GM23338 (cell line): ENCODE results near the gene MRPL37. TPM values are rescaled to one million over a fixed set of nuclear protein-coding genes. Genes with fewer than 3 reads are reported as not detected.

Experiments used
- ATAC-seq: fragments of 200-7000 bp; cut with Tn5 transposase; 3 replicates; pipeline ENCODE4 v1.9.1; 2020
- DNase-seq: peaks from one replicate; pipeline ENCODE4 v3.0.0-alpha.2; 2015; ENCODE audit warnings: low spot score
- H2AFZ ChIP-seq: fragments of 200-600 bp; sonication (generic); 2 replicates; pipeline ENCODE4 v1.8.0; 2016; ENCODE audit warnings: antibody characterized with exemption, mild to moderate bottlenecking, moderate library complexity
- H3F3A ChIP-seq: fragments of 200-600 bp; sonication (generic); replicated peaks from 2 replicates; pipeline ENCODE4 v1.8.0; 2017; ENCODE audit warnings: antibody characterized with exemption, mixed run types, low read depth
- H3K27ac ChIP-seq: fragments of 200-600 bp; sonication (generic); 2 replicates; pipeline ENCODE4 v1.6.1; 2016; ENCODE audit warnings: low read depth
- H3K27me3 ChIP-seq: fragments of 200-600 bp; sonication (generic); 2 replicates; pipeline ENCODE4 v1.8.0; 2016; ENCODE audit warnings: mild to moderate bottlenecking, mixed run types, moderate library complexity; ENCODE audit not compliant: insufficient read depth
- H3K36me3 ChIP-seq: fragments of 200-600 bp; sonication (generic); 2 replicates; pipeline ENCODE4 v1.8.0; 2016; ENCODE audit warnings: mild to moderate bottlenecking; ENCODE audit not compliant: insufficient read depth
- H3K4me1 ChIP-seq: fragments of 200-600 bp; sonication (generic); 2 replicates; pipeline ENCODE4 v1.8.0; 2016; ENCODE audit warnings: mild to moderate bottlenecking, moderate library complexity; ENCODE audit not compliant: insufficient read depth
- H3K4me2 ChIP-seq: fragments of 200-600 bp; sonication (generic); 2 replicates; pipeline ENCODE4 v1.7.1; 2017; ENCODE audit warnings: mixed run types
- H3K4me3 ChIP-seq: fragments of 200-600 bp; sonication (generic); 2 replicates; pipeline ENCODE4 v1.6.1; 2016; ENCODE audit warnings: mixed run types
- H3K79me2 ChIP-seq: fragments of 200-600 bp; sonication (generic); replicated peaks from 2 replicates; pipeline ENCODE4 v1.8.0; 2017; ENCODE audit warnings: mild to moderate bottlenecking; ENCODE audit not compliant: insufficient read depth
- H3K9me2 ChIP-seq: fragments of 200-600 bp; sonication (generic); 2 replicates; pipeline ENCODE4 v1.8.0; 2017; ENCODE audit not compliant: insufficient read depth
- H4K20me1 ChIP-seq: fragments of 200-600 bp; sonication (generic); replicated peaks from 2 replicates; pipeline ENCODE4 v1.8.0; 2017; ENCODE audit warnings: mild to moderate bottlenecking; ENCODE audit not compliant: insufficient read depth
- H3K27ac Mint-ChIP-seq: 2 replicates; pipeline ENCODE4 v1.8.0; 2020; ENCODE audit warnings: inconsistent platforms, mild to moderate bottlenecking, moderate library complexity, mixed read lengths
- H3K27me3 Mint-ChIP-seq: 3 replicates; pipeline ENCODE4 v1.8.0; 2022; ENCODE audit warnings: low read depth, mild to moderate bottlenecking, moderate library complexity, mixed read lengths, inconsistent platforms; ENCODE audit not compliant: insufficient read depth, poor library complexity
- H3K36me3 Mint-ChIP-seq: 3 replicates; pipeline ENCODE4 v1.8.0; 2021; ENCODE audit warnings: low read depth, mild to moderate bottlenecking, inconsistent platforms, moderate library complexity, mixed read lengths
- H3K4me1 Mint-ChIP-seq: 3 replicates; pipeline ENCODE4 v1.8.0; 2020; ENCODE audit warnings: mild to moderate bottlenecking, inconsistent platforms, mixed read lengths
- H3K4me3 Mint-ChIP-seq: 3 replicates; pipeline ENCODE4 v1.8.0; 2021; ENCODE audit warnings: moderate library complexity, mild to moderate bottlenecking, inconsistent platforms, mixed read lengths
- H3K9me3 Mint-ChIP-seq: 3 replicates; pipeline ENCODE4 v1.8.0; 2020; ENCODE audit warnings: moderate library complexity, mild to moderate bottlenecking, inconsistent platforms, mixed read lengths
- CREB1 ChIP-seq: fragments of 250-450 bp; sonication (Bioruptor Pico); IDR thresholded peaks from 2 replicates; pipeline ENCODE4 v1.5.0; 2020; ENCODE audit warnings: low read depth, mild to moderate bottlenecking, moderate library complexity
- EZH2 ChIP-seq: fragments of 200-600 bp; sonication (generic); IDR thresholded peaks from one replicate; pipeline ENCODE4 v1.8.0; 2017; ENCODE audit warnings: antibody characterized with exemption, mild to moderate bottlenecking, low read depth; ENCODE audit not compliant: unreplicated experiment
- EZH2phosphoT487 ChIP-seq: fragments of 200-600 bp; sonication (generic); IDR thresholded peaks from one replicate; pipeline ENCODE4 v1.8.1; 2018; ENCODE audit warnings: antibody characterized with exemption; ENCODE audit not compliant: unreplicated experiment
- JUNB ChIP-seq: IDR thresholded peaks from one replicate; pipeline ENCODE4 v1.6.1; 2016; ENCODE audit warnings: antibody characterized with exemption; ENCODE audit not compliant: unreplicated experiment
- NANOG ChIP-seq: IDR thresholded peaks from 2 replicates; pipeline ENCODE4 v1.6.1; 2016; ENCODE audit warnings: antibody characterized with exemption, borderline replicate concordance
- POLR2AphosphoS5 ChIP-seq: IDR thresholded peaks from 2 replicates; pipeline ENCODE4 v1.6.1; 2016; ENCODE audit warnings: antibody characterized with exemption, low read depth
- STAT1 ChIP-seq: IDR thresholded peaks from one replicate; pipeline ENCODE4 v1.6.1; 2016; ENCODE audit warnings: antibody characterized with exemption; ENCODE audit not compliant: unreplicated experiment
- ZNF114 ChIP-seq: fragments of 250-450 bp; sonication (Bioruptor Pico); IDR thresholded peaks from 2 replicates; pipeline ENCODE4 v1.5.0; 2020; ENCODE audit warnings: mild to moderate bottlenecking, moderate library complexity
- ZNF331 ChIP-seq: fragments of 250-450 bp; sonication (Bioruptor Pico); IDR thresholded peaks from 2 replicates; pipeline ENCODE4 v1.5.0; 2020; ENCODE audit warnings: low read depth, mild to moderate bottlenecking, moderate library complexity
- polyA plus RNA-seq: library from polyadenylated mRNA; unstranded; fragments of >200 nt; fragmentation: Nextera tagmentation; extraction: Ambion mirVana; gene quantifications from 2 replicates; pipeline ENCODE4 v1.2.1, GENCODE V29; 2016
- total RNA-seq: library from RNA; depleted of rRNA; stranded (reverse); fragments of >200 nt; shearing (Covaris generic); gene quantifications from 2 replicates; pipeline ENCODE4 v1.2.3, GENCODE V29; 2014
- TF ChIP-seq, protein P1 (sequence below): IDR thresholded peaks from 2 replicates; pipeline ENCODE4 v1.6.1; 2016; ENCODE audit warnings: antibody characterized with exemption
- TF ChIP-seq, protein P2 (sequence below): IDR thresholded peaks from one replicate; pipeline ENCODE4 v1.6.1; 2018; ENCODE audit warnings: antibody characterized with exemption; ENCODE audit not compliant: unreplicated experiment
- TF ChIP-seq, protein P3 (sequence below), 2 experiments: fragments of 200-600 bp in 1 of 2; sonication (generic) in 1 of 2; conservative IDR thresholded peaks; 2 replicates each; pipeline versions ENCODE4 v1.5.1 to v1.6.1; 2016 to 2017; ENCODE audit warnings: antibody characterized with exemption in 2 of 2, low read depth in 2 of 2, mild to moderate bottlenecking in 2 of 2, moderate library complexity in 1 of 2
- TF ChIP-seq, protein P4 (sequence below): fragments of 250-450 bp; sonication (Bioruptor Pico); IDR thresholded peaks from 2 replicates; pipeline ENCODE4 v1.5.0; 2020; ENCODE audit warnings: mild to moderate bottlenecking, moderate library complexity

Gene MRPL37
- total and polyA plus RNA-seq, 2 experiments from 2014 or later, result 130 to 155 TPM

DNA sequence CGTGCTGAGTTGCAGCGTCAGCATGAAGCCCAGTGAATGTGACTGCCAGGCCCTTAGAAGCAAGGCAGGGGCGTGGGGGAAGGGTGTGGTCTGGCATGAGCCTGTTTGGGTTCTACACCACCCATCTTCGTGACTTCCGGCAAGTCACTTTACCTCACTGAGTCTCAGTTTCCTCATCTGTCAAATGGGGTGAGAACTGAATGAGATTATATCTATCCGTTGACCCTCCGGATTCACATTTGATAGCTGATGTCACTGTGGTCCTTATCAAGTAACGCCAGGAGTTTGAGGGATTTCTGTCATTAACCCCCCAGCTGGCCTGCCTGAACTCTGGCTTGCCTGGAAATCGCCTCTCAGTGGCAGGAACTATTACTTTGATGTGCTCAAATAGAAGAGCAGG lies 15.6 kb downstream of the MRPL37 start:
- Histone ChIP-seq H3K36me3 (peaks cover 39% of the 10 kb centered on the region; the same call in 1 of the 2 replicates), H3F3A (no peaks in the 10 kb centered on the region)
- H3K4me3 Mint-ChIP-seq, result no peak overlapping the region

More for the DNA sequence above, 15.6 kb downstream of the MRPL37 start:
- ATAC-seq (no peak), DNase-seq (no peak)
- H3K4me1 ChIP-seq, result no peaks in the 10 kb centered on the region
- no peak overlapping the region for H3K27ac ChIP-seq
- peaks cover 2% of the 10 kb centered on the region for H3K27me3 Mint-ChIP-seq
- H2AFZ ChIP-seq, result no peak overlapping the region
- no peak for TF ChIP-seq JUNB
- TF ChIP-seq EZH2phosphoT487, result no peak
- TF ChIP-seq, protein P1, sequence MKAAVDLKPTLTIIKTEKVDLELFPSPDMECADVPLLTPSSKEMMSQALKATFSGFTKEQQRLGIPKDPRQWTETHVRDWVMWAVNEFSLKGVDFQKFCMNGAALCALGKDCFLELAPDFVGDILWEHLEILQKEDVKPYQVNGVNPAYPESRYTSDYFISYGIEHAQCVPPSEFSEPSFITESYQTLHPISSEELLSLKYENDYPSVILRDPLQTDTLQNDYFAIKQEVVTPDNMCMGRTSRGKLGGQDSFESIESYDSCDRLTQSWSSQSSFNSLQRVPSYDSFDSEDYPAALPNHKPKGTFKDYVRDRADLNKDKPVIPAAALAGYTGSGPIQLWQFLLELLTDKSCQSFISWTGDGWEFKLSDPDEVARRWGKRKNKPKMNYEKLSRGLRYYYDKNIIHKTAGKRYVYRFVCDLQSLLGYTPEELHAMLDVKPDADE, result no peak
- no peak for TF ChIP-seq ZNF114 (CRISPR knock-in tag)
- TF ChIP-seq CREB1 (CRISPR knock-in tag), result no peak
- TF ChIP-seq ZNF331 (CRISPR knock-in tag), result no peak
- TF ChIP-seq POLR2AphosphoS5, result no peak
- TF ChIP-seq NANOG, result no peak
- TF ChIP-seq, protein P2, sequence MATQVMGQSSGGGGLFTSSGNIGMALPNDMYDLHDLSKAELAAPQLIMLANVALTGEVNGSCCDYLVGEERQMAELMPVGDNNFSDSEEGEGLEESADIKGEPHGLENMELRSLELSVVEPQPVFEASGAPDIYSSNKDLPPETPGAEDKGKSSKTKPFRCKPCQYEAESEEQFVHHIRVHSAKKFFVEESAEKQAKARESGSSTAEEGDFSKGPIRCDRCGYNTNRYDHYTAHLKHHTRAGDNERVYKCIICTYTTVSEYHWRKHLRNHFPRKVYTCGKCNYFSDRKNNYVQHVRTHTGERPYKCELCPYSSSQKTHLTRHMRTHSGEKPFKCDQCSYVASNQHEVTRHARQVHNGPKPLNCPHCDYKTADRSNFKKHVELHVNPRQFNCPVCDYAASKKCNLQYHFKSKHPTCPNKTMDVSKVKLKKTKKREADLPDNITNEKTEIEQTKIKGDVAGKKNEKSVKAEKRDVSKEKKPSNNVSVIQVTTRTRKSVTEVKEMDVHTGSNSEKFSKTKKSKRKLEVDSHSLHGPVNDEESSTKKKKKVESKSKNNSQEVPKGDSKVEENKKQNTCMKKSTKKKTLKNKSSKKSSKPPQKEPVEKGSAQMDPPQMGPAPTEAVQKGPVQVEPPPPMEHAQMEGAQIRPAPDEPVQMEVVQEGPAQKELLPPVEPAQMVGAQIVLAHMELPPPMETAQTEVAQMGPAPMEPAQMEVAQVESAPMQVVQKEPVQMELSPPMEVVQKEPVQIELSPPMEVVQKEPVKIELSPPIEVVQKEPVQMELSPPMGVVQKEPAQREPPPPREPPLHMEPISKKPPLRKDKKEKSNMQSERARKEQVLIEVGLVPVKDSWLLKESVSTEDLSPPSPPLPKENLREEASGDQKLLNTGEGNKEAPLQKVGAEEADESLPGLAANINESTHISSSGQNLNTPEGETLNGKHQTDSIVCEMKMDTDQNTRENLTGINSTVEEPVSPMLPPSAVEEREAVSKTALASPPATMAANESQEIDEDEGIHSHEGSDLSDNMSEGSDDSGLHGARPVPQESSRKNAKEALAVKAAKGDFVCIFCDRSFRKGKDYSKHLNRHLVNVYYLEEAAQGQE, result no peak
- TF ChIP-seq EZH2, result no peak
- TF ChIP-seq, protein P3, sequence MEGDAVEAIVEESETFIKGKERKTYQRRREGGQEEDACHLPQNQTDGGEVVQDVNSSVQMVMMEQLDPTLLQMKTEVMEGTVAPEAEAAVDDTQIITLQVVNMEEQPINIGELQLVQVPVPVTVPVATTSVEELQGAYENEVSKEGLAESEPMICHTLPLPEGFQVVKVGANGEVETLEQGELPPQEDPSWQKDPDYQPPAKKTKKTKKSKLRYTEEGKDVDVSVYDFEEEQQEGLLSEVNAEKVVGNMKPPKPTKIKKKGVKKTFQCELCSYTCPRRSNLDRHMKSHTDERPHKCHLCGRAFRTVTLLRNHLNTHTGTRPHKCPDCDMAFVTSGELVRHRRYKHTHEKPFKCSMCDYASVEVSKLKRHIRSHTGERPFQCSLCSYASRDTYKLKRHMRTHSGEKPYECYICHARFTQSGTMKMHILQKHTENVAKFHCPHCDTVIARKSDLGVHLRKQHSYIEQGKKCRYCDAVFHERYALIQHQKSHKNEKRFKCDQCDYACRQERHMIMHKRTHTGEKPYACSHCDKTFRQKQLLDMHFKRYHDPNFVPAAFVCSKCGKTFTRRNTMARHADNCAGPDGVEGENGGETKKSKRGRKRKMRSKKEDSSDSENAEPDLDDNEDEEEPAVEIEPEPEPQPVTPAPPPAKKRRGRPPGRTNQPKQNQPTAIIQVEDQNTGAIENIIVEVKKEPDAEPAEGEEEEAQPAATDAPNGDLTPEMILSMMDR (conservative IDR thresholded peaks at IDR 0.05; ENCODE audit: low read depth in 2 of 2), result no peak
- TF ChIP-seq, protein P4, sequence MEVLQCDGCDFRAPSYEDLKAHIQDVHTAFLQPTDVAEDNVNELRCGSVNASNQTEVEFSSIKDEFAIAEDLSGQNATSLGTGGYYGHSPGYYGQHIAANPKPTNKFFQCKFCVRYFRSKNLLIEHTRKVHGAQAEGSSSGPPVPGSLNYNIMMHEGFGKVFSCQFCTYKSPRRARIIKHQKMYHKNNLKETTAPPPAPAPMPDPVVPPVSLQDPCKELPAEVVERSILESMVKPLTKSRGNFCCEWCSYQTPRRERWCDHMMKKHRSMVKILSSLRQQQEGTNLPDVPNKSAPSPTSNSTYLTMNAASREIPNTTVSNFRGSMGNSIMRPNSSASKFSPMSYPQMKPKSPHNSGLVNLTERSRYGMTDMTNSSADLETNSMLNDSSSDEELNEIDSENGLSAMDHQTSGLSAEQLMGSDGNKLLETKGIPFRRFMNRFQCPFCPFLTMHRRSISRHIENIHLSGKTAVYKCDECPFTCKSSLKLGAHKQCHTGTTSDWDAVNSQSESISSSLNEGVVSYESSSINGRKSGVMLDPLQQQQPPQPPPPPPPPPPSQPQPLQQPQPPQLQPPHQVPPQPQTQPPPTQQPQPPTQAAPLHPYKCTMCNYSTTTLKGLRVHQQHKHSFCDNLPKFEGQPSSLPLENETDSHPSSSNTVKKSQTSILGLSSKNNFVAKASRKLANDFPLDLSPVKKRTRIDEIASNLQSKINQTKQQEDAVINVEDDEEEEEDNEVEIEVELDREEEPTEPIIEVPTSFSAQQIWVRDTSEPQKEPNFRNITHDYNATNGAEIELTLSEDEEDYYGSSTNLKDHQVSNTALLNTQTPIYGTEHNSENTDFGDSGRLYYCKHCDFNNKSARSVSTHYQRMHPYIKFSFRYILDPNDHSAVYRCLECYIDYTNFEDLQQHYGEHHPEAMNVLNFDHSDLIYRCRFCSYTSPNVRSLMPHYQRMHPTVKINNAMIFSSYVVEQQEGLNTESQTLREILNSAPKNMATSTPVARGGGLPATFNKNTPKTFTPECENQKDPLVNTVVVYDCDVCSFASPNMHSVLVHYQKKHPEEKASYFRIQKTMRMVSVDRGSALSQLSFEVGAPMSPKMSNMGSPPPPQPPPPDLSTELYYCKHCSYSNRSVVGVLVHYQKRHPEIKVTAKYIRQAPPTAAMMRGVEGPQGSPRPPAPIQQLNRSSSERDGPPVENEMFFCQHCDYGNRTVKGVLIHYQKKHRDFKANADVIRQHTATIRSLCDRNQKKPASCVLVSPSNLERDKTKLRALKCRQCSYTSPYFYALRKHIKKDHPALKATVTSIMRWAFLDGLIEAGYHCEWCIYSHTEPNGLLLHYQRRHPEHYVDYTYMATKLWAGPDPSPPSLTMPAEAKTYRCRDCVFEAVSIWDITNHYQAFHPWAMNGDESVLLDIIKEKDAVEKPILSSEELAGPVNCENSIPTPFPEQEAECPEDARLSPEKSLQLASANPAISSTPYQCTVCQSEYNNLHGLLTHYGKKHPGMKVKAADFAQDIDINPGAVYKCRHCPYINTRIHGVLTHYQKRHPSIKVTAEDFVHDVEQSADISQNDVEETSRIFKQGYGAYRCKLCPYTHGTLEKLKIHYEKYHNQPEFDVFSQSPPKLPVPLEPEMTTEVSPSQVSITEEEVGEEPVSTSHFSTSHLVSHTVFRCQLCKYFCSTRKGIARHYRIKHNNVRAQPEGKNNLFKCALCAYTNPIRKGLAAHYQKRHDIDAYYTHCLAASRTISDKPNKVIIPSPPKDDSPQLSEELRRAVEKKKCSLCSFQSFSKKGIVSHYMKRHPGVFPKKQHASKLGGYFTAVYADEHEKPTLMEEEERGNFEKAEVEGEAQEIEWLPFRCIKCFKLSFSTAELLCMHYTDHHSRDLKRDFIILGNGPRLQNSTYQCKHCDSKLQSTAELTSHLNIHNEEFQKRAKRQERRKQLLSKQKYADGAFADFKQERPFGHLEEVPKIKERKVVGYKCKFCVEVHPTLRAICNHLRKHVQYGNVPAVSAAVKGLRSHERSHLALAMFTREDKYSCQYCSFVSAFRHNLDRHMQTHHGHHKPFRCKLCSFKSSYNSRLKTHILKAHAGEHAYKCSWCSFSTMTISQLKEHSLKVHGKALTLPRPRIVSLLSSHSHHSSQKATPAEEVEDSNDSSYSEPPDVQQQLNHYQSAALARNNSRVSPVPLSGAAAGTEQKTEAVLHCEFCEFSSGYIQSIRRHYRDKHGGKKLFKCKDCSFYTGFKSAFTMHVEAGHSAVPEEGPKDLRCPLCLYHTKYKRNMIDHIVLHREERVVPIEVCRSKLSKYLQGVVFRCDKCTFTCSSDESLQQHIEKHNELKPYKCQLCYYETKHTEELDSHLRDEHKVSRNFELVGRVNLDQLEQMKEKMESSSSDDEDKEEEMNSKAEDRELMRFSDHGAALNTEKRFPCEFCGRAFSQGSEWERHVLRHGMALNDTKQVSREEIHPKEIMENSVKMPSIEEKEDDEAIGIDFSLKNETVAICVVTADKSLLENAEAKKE (CRISPR knock-in tag), result no peak
- TF ChIP-seq STAT1, result no peak
- peaks cover 15% of the 10 kb centered on the region for H4K20me1 ChIP-seq
- no peak overlapping the region for H3K27ac Mint-ChIP-seq
- H3K27me3 ChIP-seq, result no peaks in the 10 kb centered on the region
- peaks cover 79% of the 10 kb centered on the region for H3K36me3 Mint-ChIP-seq
- no peak overlapping the region for H3K4me3 ChIP-seq
- no peak overlapping the region for H3K4me2 ChIP-seq
- H3K79me2 ChIP-seq, result no peaks in the 10 kb centered on the region
- H3K4me1 Mint-ChIP-seq, result peaks cover 12% of the 10 kb centered on the region
- no peaks in the 10 kb centered on the region for H3K9me2 ChIP-seq
- no peaks in the 10 kb centered on the region for H3K9me3 Mint-ChIP-seq
